SK-N-SH treated with all-trans-retinoic acid at 6 μM for 48 hours (cell line): ENCODE data around the gene GNRHR.

Experiments
- ATAC-seq: fragments of 200-7000 bp; cut with Tn5 transposase; 3 replicates; pipeline ENCODE4 v1.9.1; 2020; ENCODE audit warnings: mild to moderate bottlenecking, moderate library complexity
- ARNTL ChIP-seq: fragments of 450-650 bp; formaldehyde crosslinking; IDR thresholded peaks from 2 replicates; pipeline ENCODE4 v1.5.0; 2020; ENCODE audit warnings: low read depth, mild to moderate bottlenecking, moderate library complexity, borderline replicate concordance
- CREB5 ChIP-seq: fragments of 250-450 bp; sonication (Bioruptor Pico); IDR thresholded peaks from 2 replicates; pipeline ENCODE4 v1.5.1; 2020; ENCODE audit warnings: low read depth, mild to moderate bottlenecking, moderate library complexity
- CSDC2 ChIP-seq: fragments of 250-450 bp; sonication (Bioruptor Pico); IDR thresholded peaks from 2 replicates; pipeline ENCODE4 v1.5.0; 2020; ENCODE audit warnings: mild to moderate bottlenecking, moderate library complexity
- CSRNP3 ChIP-seq: fragments of 250-450 bp; sonication (Bioruptor Pico); IDR thresholded peaks from 2 replicates; pipeline ENCODE4 v1.5.1; 2021; ENCODE audit warnings: mild to moderate bottlenecking, moderate library complexity
- ESRRG ChIP-seq: fragments of 250-450 bp; sonication (Bioruptor Pico); IDR thresholded peaks from 2 replicates; pipeline ENCODE4 v1.6.1; 2021; ENCODE audit warnings: mild to moderate bottlenecking
- GLIS3 ChIP-seq: fragments of 250-450 bp; sonication (Bioruptor Pico); IDR thresholded peaks from 2 replicates; pipeline ENCODE4 v1.5.0; 2020; ENCODE audit warnings: mild to moderate bottlenecking, moderate library complexity
- ISL1 ChIP-seq: fragments of 250-450 bp; sonication (Bioruptor Pico); IDR thresholded peaks from 2 replicates; pipeline ENCODE4 v2.1.2; 2022; ENCODE audit warnings: mild to moderate bottlenecking, moderate library complexity
- POU6F1 ChIP-seq: fragments of 250-450 bp; sonication (Bioruptor Pico); IDR thresholded peaks from 2 replicates; pipeline ENCODE4 v1.8.0; 2021; ENCODE audit warnings: low read depth, mild to moderate bottlenecking, moderate library complexity, borderline replicate concordance
- RARB ChIP-seq: fragments of 250-450 bp; sonication (Bioruptor Pico); IDR thresholded peaks from 2 replicates; pipeline ENCODE4 v1.8.0; 2021; ENCODE audit warnings: mild to moderate bottlenecking, moderate library complexity
- SNAI2 ChIP-seq: fragments of 250-450 bp; sonication (Bioruptor Pico); IDR thresholded peaks from 2 replicates; pipeline ENCODE4 v1.5.0; 2020; ENCODE audit warnings: mild to moderate bottlenecking, moderate library complexity
- TCF4 ChIP-seq: fragments of 250-450 bp; sonication (Bioruptor Pico); IDR thresholded peaks from 2 replicates; pipeline ENCODE4 v1.8.0; 2021; ENCODE audit warnings: mild to moderate bottlenecking, moderate library complexity, borderline replicate concordance
- TOX ChIP-seq: fragments of 250-450 bp; sonication (Bioruptor Pico); IDR thresholded peaks from 2 replicates; pipeline ENCODE4 v1.8.0; 2021; ENCODE audit warnings: mild to moderate bottlenecking, moderate library complexity, borderline replicate concordance
- TSHZ2 ChIP-seq: fragments of 250-450 bp; sonication (Bioruptor Pico); IDR thresholded peaks from 2 replicates; pipeline ENCODE4 v1.5.0; 2020; ENCODE audit warnings: mild to moderate bottlenecking, moderate library complexity
- ZC3H10 ChIP-seq: fragments of 250-450 bp; sonication (Bioruptor Pico); IDR thresholded peaks from 2 replicates; pipeline ENCODE4 v1.5.1; 2021; ENCODE audit warnings: mild to moderate bottlenecking, moderate library complexity
- ZFP3 ChIP-seq: fragments of 250-450 bp; sonication (Bioruptor Pico); IDR thresholded peaks from 2 replicates; pipeline ENCODE4 v1.5.0; 2020; ENCODE audit warnings: mild to moderate bottlenecking, moderate library complexity
- ZFP30 ChIP-seq: fragments of 450-650 bp; formaldehyde crosslinking; IDR thresholded peaks from 2 replicates; pipeline ENCODE4 v1.5.0; 2022; ENCODE audit warnings: mild to moderate bottlenecking, moderate library complexity
- ZNF565 ChIP-seq: fragments of 450-650 bp; formaldehyde crosslinking; conservative IDR thresholded peaks from 2 replicates; pipeline ENCODE4 v1.5.0; 2020; ENCODE audit warnings: low read depth, mild to moderate bottlenecking, moderate library complexity
- ZNF70 ChIP-seq: fragments of 450-650 bp; formaldehyde crosslinking; IDR thresholded peaks from 2 replicates; pipeline ENCODE4 v1.5.0; 2020; ENCODE audit warnings: mild to moderate bottlenecking, moderate library complexity
- ZNF8 ChIP-seq: fragments of 450-650 bp; formaldehyde crosslinking; IDR thresholded peaks from 2 replicates; pipeline ENCODE4 v1.5.0; 2020; ENCODE audit warnings: mild to moderate bottlenecking, moderate library complexity

The GNRHR gene

GRCh38 chr4:67744561-67745283 lies 9.5 kb downstream of the GNRHR start (continued):
- TF ChIP-seq TSHZ2 (CRISPR knock-in tag) = no peak
- no peak for TF ChIP-seq CREB5
- no peak for TF ChIP-seq ISL1 (CRISPR knock-in tag)
- no peak for TF ChIP-seq ZNF565 (CRISPR knock-in tag)
- no peak for TF ChIP-seq ZC3H10 (CRISPR knock-in tag)
- TF ChIP-seq CSDC2 (CRISPR knock-in tag) = no peak
- TF ChIP-seq ZNF70 = no peak
- no peak for TF ChIP-seq RARB (CRISPR knock-in tag)

- ATAC-seq = no peak
- TF ChIP-seq ZNF8 (CRISPR knock-in tag) (no peak), CREB5 (no peak), ESRRG (CRISPR knock-in tag) (no peak), TCF4 (CRISPR knock-in tag) (no peak), RARB (CRISPR knock-in tag) (no peak), ZFP3 (CRISPR knock-in tag) (no peak), POU6F1 (CRISPR knock-in tag) (no peak), ARNTL (no peak), ZNF70 (no peak), CSRNP3 (CRISPR knock-in tag) (no peak), TOX (CRISPR knock-in tag) (no peak), GLIS3 (CRISPR knock-in tag) (no peak), TSHZ2 (CRISPR knock-in tag) (no peak), CSDC2 (CRISPR knock-in tag) (no peak), ZNF565 (CRISPR knock-in tag) (no peak)
Observed at GRCh38 chr4:67743194-67743593, 11.0 kb downstream of the GNRHR start.

GRCh38 chr4:67736262-67736661 lies 17.9 kb downstream of the GNRHR start:
- ATAC-seq = no peak
- TF ChIP-seq ZNF565 (CRISPR knock-in tag) (no peak), CREB5 (no peak), SNAI2 (CRISPR knock-in tag) (no peak), ZNF8 (CRISPR knock-in tag) (no peak), TCF4 (CRISPR knock-in tag) (no peak), ZFP30 (CRISPR knock-in tag) (no peak), TOX (CRISPR knock-in tag) (no peak), POU6F1 (CRISPR knock-in tag) (no peak), ARNTL (no peak)
